Sigmoid colon (tissue), 7 donors: ENCODE measurements around the gene GRAMD1B. TPM values are rescaled to one million over a fixed set of nuclear protein-coding genes. Genes with fewer than 3 reads are reported as not detected.
"Not testable (repeated sequence)": the region's sequence is repeated elsewhere in the genome, so short reads cannot be mapped to it uniquely, and the experiment has no call there.

ENCODE experiments used
- DNase-seq: peaks from one replicate; pipeline ENCODE4 v3.0.0-alpha.2; 2019
- H3K27ac ChIP-seq, 4 donors: fragments of 200-600 bp; sonication (generic); one replicate each; pipeline ENCODE4 v1.5.1; 2016 to 2019; ENCODE audit warnings: mild to moderate bottlenecking in 1 of 4
- H3K27me3 ChIP-seq, 3 donors: fragments of 200-600 bp; sonication (generic); one replicate each; pipeline ENCODE4 v1.5.1; 2019; ENCODE audit warnings: mild to moderate bottlenecking in 1 of 3
- H3K36me3 ChIP-seq, 4 donors: fragments of 200-600 bp; sonication (generic); one replicate each; pipeline ENCODE4 v1.5.1; 2016 to 2019
- H3K4me1 ChIP-seq, 4 donors: fragments of 200-600 bp; sonication (generic); one replicate each; pipeline ENCODE4 v1.5.1; 2017 to 2019
- H3K4me3 ChIP-seq, 4 donors: fragments of 200-600 bp; sonication (generic); one replicate each; pipeline ENCODE4 v1.5.1; 2017 to 2019; ENCODE audit warnings: mild to moderate bottlenecking in 2 of 4, moderate library complexity in 1 of 4
- H3K9me3 ChIP-seq, 4 donors: fragments of 200-600 bp in 3 of 4; sonication (generic) in 3 of 4; one replicate each; pipeline versions ENCODE4 v1.5.1 to v1.6.1; 2013 to 2019
- CTCF ChIP-seq, 4 experiments: fragments of 450-650 bp in 3 of 4; fragments of 200-600 bp in 1 of 4; IDR thresholded peaks; one replicate each; pipeline ENCODE4 v1.5.1; 2016 to 2019; ENCODE audit warnings: antibody characterized with exemption in 4 of 4, mild to moderate bottlenecking in 3 of 4, moderate library complexity in 2 of 4
- EP300 ChIP-seq, 4 donors: sonication (generic); formaldehyde crosslinking; IDR thresholded peaks; one replicate each; pipeline ENCODE4 v1.6.1; 2017; ENCODE audit warnings: antibody characterized with exemption in 4 of 4
- POLR2A ChIP-seq, 2 donors: fragments of 450-650 bp; IDR thresholded peaks; one replicate each; pipeline ENCODE4 v1.6.1; 2016; ENCODE audit warnings: antibody characterized with exemption in 2 of 2, mild to moderate bottlenecking in 2 of 2, moderate library complexity in 2 of 2
- POLR2AphosphoS5 ChIP-seq, 4 donors: sonication (generic); formaldehyde crosslinking; IDR thresholded peaks; one replicate each; pipeline ENCODE4 v1.6.1; 2017; ENCODE audit warnings: antibody characterized with exemption in 4 of 4
- WGBS, 2 donors: extraction: QIAGEN DNeasy Blood & Tissue Kit; methylation state at CpG; one replicate each; pipeline ENCODE4 v1.1.7; 2013; 5-methylcytosine and 5-hydroxymethylcytosine counted together
- intact Hi-C: fragments of 100-400 bp; cut with DNase I; formaldehyde crosslinking; loops from one replicate; pipeline ENCODE4 v1.15.1; 2023
- polyA plus RNA-seq, 3 donors: library from polyadenylated mRNA; stranded (reverse); fragments of 200-250 nt; gene quantifications; one replicate each; pipeline ENCODE4 v1.2.3, GENCODE V29; 2013
- total RNA-seq, 4 donors: library from RNA; depleted of rRNA; stranded (reverse); fragments of >200 nt; gene quantifications; one replicate each; pipeline ENCODE4 v1.1.0, GENCODE V29; 2016
- donor health status: healthy with polysubstance abuse.
- donor health status: Bipolar disorder and iron deficiency.
- donor health status: healthy.

The GRAMD1B gene
- total and polyA plus RNA-seq, 7 donors = 1.8 to 5.0 (median 3.5) TPM

- H3K4me1 ChIP-seq = no peaks in the 10 kb centered on the region
- no peak for DNase-seq
- no peaks in the 10 kb centered on the region for H3K9me3 ChIP-seq
- H3K4me3 ChIP-seq = no peak overlapping the region
- no peaks in the 10 kb centered on the region for H3K36me3 ChIP-seq
- no peak overlapping the region for H3K27ac ChIP-seq
- no peaks in the 10 kb centered on the region for H3K27me3 ChIP-seq
- no peak for TF ChIP-seq CTCF (IDR thresholded peaks at IDR 0.05)
- TF ChIP-seq EP300 (IDR thresholded peaks at IDR 0.05) = no peak
- no peak for TF ChIP-seq POLR2AphosphoS5 (IDR thresholded peaks at IDR 0.05)
- no peak for TF ChIP-seq POLR2A (IDR thresholded peaks at IDR 0.05)
- intact Hi-C loops = no loop called here
- 72 to 85% methylated on average over 5 of the region's 5 CpGs for WGBS, 2 donors
These were observed 21.2 kb downstream of the GRAMD1B start for GRCh38 chr11:123451183-123451781.

GRCh38 chr11:123452794-123453193 is 22.7 kb downstream of the GRAMD1B start:
- WGBS, 2 donors = 74 to 91% methylated on average over 1 of the region's 1 CpG

GRCh38 chr11:123454060-123454651 is 24.1 kb downstream of the GRAMD1B start:
- DNase-seq = no peak
- no peaks in the 10 kb centered on the region for H3K9me3 ChIP-seq
- TF ChIP-seq EP300 (IDR thresholded peaks at IDR 0.05) = no peak
- no peak for TF ChIP-seq CTCF (IDR thresholded peaks at IDR 0.05)
- TF ChIP-seq POLR2AphosphoS5 (IDR thresholded peaks at IDR 0.05) = no peak
- no peak for TF ChIP-seq POLR2A (IDR thresholded peaks at IDR 0.05)
- intact Hi-C loops = no loop called here
- 49 to 68% methylated on average over 7 of the region's 7 CpGs for WGBS, 2 donors
- no peaks in the 10 kb centered on the region for H3K27me3 ChIP-seq
- H3K4me3 ChIP-seq = no peak overlapping the region
- no peaks in the 10 kb centered on the region for H3K4me1 ChIP-seq
- H3K36me3 ChIP-seq = no peaks in the 10 kb centered on the region
- H3K27ac ChIP-seq = no peak overlapping the region

More at GRCh38 chr11:123452794-123453193, 22.7 kb downstream of the GRAMD1B start:
- H3K27me3 ChIP-seq = no peaks in the 10 kb centered on the region
- no peak overlapping the region for H3K4me3 ChIP-seq
- intact Hi-C loops = no loop called here
- H3K36me3 ChIP-seq = no peaks in the 10 kb centered on the region
- no peak for DNase-seq
- H3K9me3 ChIP-seq = no peaks in the 10 kb centered on the region
- no peak for TF ChIP-seq EP300 (IDR thresholded peaks at IDR 0.05)
- TF ChIP-seq POLR2AphosphoS5 (IDR thresholded peaks at IDR 0.05) = no peak
- TF ChIP-seq POLR2A (IDR thresholded peaks at IDR 0.05) = no peak
- no peak for TF ChIP-seq CTCF (IDR thresholded peaks at IDR 0.05)
- no peaks in the 10 kb centered on the region for H3K4me1 ChIP-seq
- no peak overlapping the region for H3K27ac ChIP-seq

- Histone ChIP-seq H3K4me1 (no peaks in the 10 kb centered on the region), H3K4me3 (no peak overlapping the region)
These were observed 24.7 kb downstream of the GRAMD1B start for GRCh38 chr11:123454796-123455195.

GRCh38 chr11:123456448-123456847 is 26.4 kb downstream of the GRAMD1B start:
- H3K4me3 ChIP-seq, H3K9me3 ChIP-seq, intact Hi-C loops, H3K27me3 ChIP-seq, H3K4me1 ChIP-seq, H3K27ac ChIP-seq, DNase-seq, H3K36me3 ChIP-seq: not testable (repeated sequence)
- WGBS, 2 donors = 76 to 84% methylated on average over 5 of the region's 5 CpGs

More at GRCh38 chr11:123454796-123455195, 24.7 kb downstream of the GRAMD1B start:
- no peaks in the 10 kb centered on the region for H3K9me3 ChIP-seq
- H3K27me3 ChIP-seq = no peaks in the 10 kb centered on the region
- H3K27ac ChIP-seq = no peak overlapping the region
- DNase-seq = no peak
- H3K36me3 ChIP-seq = no peaks in the 10 kb centered on the region
- TF ChIP-seq POLR2AphosphoS5 (IDR thresholded peaks at IDR 0.05) (no peak), POLR2A (IDR thresholded peaks at IDR 0.05) (no peak), EP300 (IDR thresholded peaks at IDR 0.05) (no peak), CTCF (IDR thresholded peaks at IDR 0.05) (no peak)
- intact Hi-C loops = no loop called here
